IMR-90 (cell line): ENCODE measurements around the gene PDGFA. TPM values are rescaled to one million over a fixed set of nuclear protein-coding genes. Genes with fewer than 3 reads are reported as not detected.

ENCODE experiments used
- ATAC-seq: fragments of 200-7000 bp; cut with Tn5 transposase; 2 replicates; pipeline ENCODE4 v1.9.1; 2020; ENCODE audit warnings: low read depth, mild to moderate bottlenecking, moderate library complexity
- BruUV-seq: library from RNA; stranded (reverse); fragments of 400-500 nt; replicated peaks from 2 replicates; lab custom pipeline; 2021; lab: Mats Ljungman, UMichigan
- CTCF ChIA-PET: fragments of 300-600 bp; formaldehyde crosslinking; extraction: SDS; loops from one replicate; lab custom pipeline; 2021; ENCODE audit warnings: antibody characterized with exemption; lab: Yijun Ruan, JAX
- POLR2A ChIA-PET: fragments of 300-600 bp; sonication (Branson Sonifier 250); formaldehyde crosslinking; loops from one replicate; lab custom pipeline; 2022; ENCODE audit warnings: antibody characterized with exemption; ENCODE audit not compliant: unreplicated experiment; lab: Charles Lee
- DNase-seq: peaks from one replicate; pipeline ENCODE4 v3.0.0; 2013
- H2AFZ ChIP-seq: replicated peaks from 2 replicates; pipeline ENCODE3; 2013; ENCODE audit warnings: low read length, mild to moderate bottlenecking; ENCODE audit not compliant: poor library complexity
- H2AK5ac ChIP-seq: 2 replicates; pipeline ENCODE4 v1.6.1; 2013; ENCODE audit warnings: low read depth, low read length, inconsistent platforms
- H2AK9ac ChIP-seq: replicated peaks from 2 replicates; pipeline ENCODE3; 2013; ENCODE audit warnings: mild to moderate bottlenecking, low read depth, low read length, moderate library complexity; ENCODE audit not compliant: poor library complexity
- H2BK120ac ChIP-seq: 2 replicates; pipeline ENCODE4 v1.6.1; 2013; ENCODE audit warnings: low read depth, low read length, inconsistent platforms
- H2BK15ac ChIP-seq: 3 replicates; pipeline ENCODE4 v1.6.1; 2013; ENCODE audit warnings: low read depth, low read length, inconsistent platforms
- H2BK20ac ChIP-seq: 2 replicates; pipeline ENCODE4 v1.6.1; 2013; ENCODE audit warnings: low read depth, mild to moderate bottlenecking, inconsistent platforms, low read length, moderate library complexity
- H2BK5ac ChIP-seq: 2 replicates; pipeline ENCODE4 v1.6.1; 2013; ENCODE audit warnings: mild to moderate bottlenecking, low read depth, low read length, inconsistent platforms; ENCODE audit not compliant: poor library complexity, severe bottlenecking
- H3K14ac ChIP-seq: replicated peaks from 2 replicates; pipeline ENCODE4 v1.6.1; 2013; ENCODE audit warnings: low read depth, low read length, inconsistent platforms
- H3K18ac ChIP-seq: 2 replicates; pipeline ENCODE4 v1.6.1; 2013; ENCODE audit warnings: low read depth, low read length, control low read depth
- H3K23ac ChIP-seq: 2 replicates; pipeline ENCODE4 v1.6.1; 2013; ENCODE audit warnings: low read depth, low read length, inconsistent platforms
- H3K27ac ChIP-seq: 2 replicates; pipeline ENCODE4 v1.5.1; 2013; ENCODE audit warnings: mild to moderate bottlenecking, control low read depth, low read length; ENCODE audit not compliant: insufficient read depth
- H3K27me3 ChIP-seq: 2 replicates; pipeline ENCODE4 v1.6.1; 2013; ENCODE audit warnings: low read length; ENCODE audit not compliant: control insufficient read depth, insufficient read depth
- H3K36me3 ChIP-seq: 2 replicates; pipeline ENCODE4 v1.6.1; 2013; ENCODE audit warnings: low read length, mixed read lengths; ENCODE audit not compliant: control insufficient read depth, insufficient read depth
- H3K4ac ChIP-seq: 2 replicates; pipeline ENCODE4 v1.6.1; 2013; ENCODE audit warnings: low read depth, low read length, inconsistent platforms
- H3K4me1 ChIP-seq: 2 replicates; pipeline ENCODE4 v1.6.1; 2013; ENCODE audit warnings: low read length, mixed read lengths; ENCODE audit not compliant: control insufficient read depth, insufficient read depth
- H3K4me2 ChIP-seq: 2 replicates; pipeline ENCODE4 v1.6.1; 2013; ENCODE audit warnings: low read depth, mild to moderate bottlenecking, control low read depth, low read length, moderate library complexity
- H3K4me3 ChIP-seq: 2 replicates; pipeline ENCODE4 v1.5.1; 2013; ENCODE audit warnings: low read depth, mild to moderate bottlenecking, control low read depth, low read length, moderate library complexity; ENCODE audit not compliant: insufficient read depth
- H3K56ac ChIP-seq: 2 replicates; pipeline ENCODE4 v1.6.1; 2013; ENCODE audit warnings: low read length, inconsistent platforms; ENCODE audit not compliant: insufficient read depth; ENCODE audit errors: extremely low read depth
- H3K79me1 ChIP-seq, 2 experiments: 2 replicates each; pipeline ENCODE4 v1.6.1; 2013; ENCODE audit warnings: low read length in 2 of 2, inconsistent platforms in 1 of 2, low read depth in 1 of 2
- H3K9ac ChIP-seq: 2 replicates; pipeline ENCODE4 v1.6.1; 2013; ENCODE audit warnings: low read depth, low read length, control low read depth
- H3K9me1 ChIP-seq: 2 replicates; pipeline ENCODE4 v1.6.1; 2013; ENCODE audit warnings: low read length, inconsistent platforms; ENCODE audit not compliant: insufficient read depth
- H3K9me3 ChIP-seq: 2 replicates; pipeline ENCODE4 v1.6.1; 2013; ENCODE audit warnings: low read length; ENCODE audit not compliant: control insufficient read depth, insufficient read depth
- H4K20me1 ChIP-seq: 2 replicates; pipeline ENCODE4 v1.6.1; 2013; ENCODE audit warnings: low read length, inconsistent platforms; ENCODE audit not compliant: insufficient read depth
- H4K5ac ChIP-seq: 2 replicates; pipeline ENCODE4 v1.6.1; 2013; ENCODE audit warnings: mild to moderate bottlenecking, low read depth, low read length, control low read depth
- H4K8ac ChIP-seq, 2 experiments: 2 replicates each; pipeline ENCODE4 v1.6.1; 2013; ENCODE audit warnings: low read depth in 2 of 2, low read length in 2 of 2, control low read depth in 1 of 2, inconsistent platforms in 1 of 2
- H4K91ac ChIP-seq: 2 replicates; pipeline ENCODE4 v1.6.1; 2013; ENCODE audit warnings: low read depth, low read length, inconsistent platforms; ENCODE audit not compliant: insufficient read depth
- BHLHE40 ChIP-seq: fragments of 150-350 bp; IDR thresholded peaks from 2 replicates; pipeline ENCODE4 v1.6.1; 2016; ENCODE audit warnings: mild to moderate bottlenecking, low read depth, low read length
- MAFK ChIP-seq: IDR thresholded peaks from 2 replicates; pipeline ENCODE4 v1.6.1; 2012; ENCODE audit warnings: low read depth, low read length, improper control_type of control experiment
- MAZ ChIP-seq: IDR thresholded peaks from 2 replicates; pipeline ENCODE4 v1.6.1; 2012; ENCODE audit warnings: low read depth, mild to moderate bottlenecking, low read length, improper control_type of control experiment, moderate library complexity, borderline replicate concordance
- NFE2L2 ChIP-seq: fragments of 150-350 bp; IDR thresholded peaks from 2 replicates; pipeline ENCODE4 v1.6.1; 2016; ENCODE audit warnings: low read depth, mild to moderate bottlenecking, low read length
- RAD21 ChIP-seq: IDR thresholded peaks from 2 replicates; pipeline ENCODE4 v1.6.1; 2012; ENCODE audit warnings: low read length, improper control_type of control experiment
- RCOR1 ChIP-seq: IDR thresholded peaks from 2 replicates; pipeline ENCODE4 v1.6.1; 2012; ENCODE audit warnings: mild to moderate bottlenecking, low read length, improper control_type of control experiment; ENCODE audit not compliant: insufficient replicate concordance
- RFX5 ChIP-seq: IDR thresholded peaks from 2 replicates; pipeline ENCODE4 v1.8.0; 2012; ENCODE audit warnings: low read depth, mild to moderate bottlenecking, low read length, moderate library complexity
- SMC3 ChIP-seq: fragments of 150-350 bp; IDR thresholded peaks from 2 replicates; pipeline ENCODE4 v1.6.1; 2016; ENCODE audit warnings: low read depth, mild to moderate bottlenecking, antibody characterized with exemption, low read length, moderate library complexity
- WGBS, 2 experiments: methylation state at CpG; one replicate each; pipeline versions ENCODE4 v1.1.5 to v1.1.7; 2013; ENCODE audit warnings: missing lambda C conversion rate in 2 of 2; ENCODE audit not compliant: insufficient read length in 1 of 2; ENCODE audit errors: extremely low coverage in 2 of 2; 5-methylcytosine and 5-hydroxymethylcytosine counted together
- dilution Hi-C: fragments of 300-500 bp; cut with HindIII; formaldehyde crosslinking; loops from one replicate; pipeline ENCODE4 v1.14.3; 2018; ENCODE audit warnings: low sequenced_read_pairs; ENCODE audit not compliant: unreplicated experiment
- in situ Hi-C: fragments of 300-500 bp; cut with MboI; formaldehyde crosslinking; loops from 3 replicates; pipeline ENCODE4 v1.14.3; 2019; ENCODE audit warnings: low sequenced_read_pairs, inconsistent platforms, mixed read lengths
- intact Hi-C: fragments of 100-400 bp; cut with micrococcal nuclease; formaldehyde crosslinking; loops from 2 replicates; pipeline ENCODE4 v1.10.0; 2022
- polyA plus RNA-seq, 3 experiments: library from polyadenylated mRNA; depleted of rRNA; stranded (reverse); fragments of >200 nt; gene quantifications; 2 replicates each; pipeline ENCODE4 v1.2.3, GENCODE V29; 2012; ENCODE audit warnings: low replicate concordance in 1 of 3
- total RNA-seq: library from RNA; depleted of rRNA; stranded (reverse); fragments of >200 nt; gene quantifications from 2 replicates; pipeline ENCODE4 v1.2.3, GENCODE V29; 2012

The PDGFA gene
- total and polyA plus RNA-seq, 2 of the 4 experiments (the other 2 are of a cell fraction): 3.3 to 3.8 TPM

DNA sequence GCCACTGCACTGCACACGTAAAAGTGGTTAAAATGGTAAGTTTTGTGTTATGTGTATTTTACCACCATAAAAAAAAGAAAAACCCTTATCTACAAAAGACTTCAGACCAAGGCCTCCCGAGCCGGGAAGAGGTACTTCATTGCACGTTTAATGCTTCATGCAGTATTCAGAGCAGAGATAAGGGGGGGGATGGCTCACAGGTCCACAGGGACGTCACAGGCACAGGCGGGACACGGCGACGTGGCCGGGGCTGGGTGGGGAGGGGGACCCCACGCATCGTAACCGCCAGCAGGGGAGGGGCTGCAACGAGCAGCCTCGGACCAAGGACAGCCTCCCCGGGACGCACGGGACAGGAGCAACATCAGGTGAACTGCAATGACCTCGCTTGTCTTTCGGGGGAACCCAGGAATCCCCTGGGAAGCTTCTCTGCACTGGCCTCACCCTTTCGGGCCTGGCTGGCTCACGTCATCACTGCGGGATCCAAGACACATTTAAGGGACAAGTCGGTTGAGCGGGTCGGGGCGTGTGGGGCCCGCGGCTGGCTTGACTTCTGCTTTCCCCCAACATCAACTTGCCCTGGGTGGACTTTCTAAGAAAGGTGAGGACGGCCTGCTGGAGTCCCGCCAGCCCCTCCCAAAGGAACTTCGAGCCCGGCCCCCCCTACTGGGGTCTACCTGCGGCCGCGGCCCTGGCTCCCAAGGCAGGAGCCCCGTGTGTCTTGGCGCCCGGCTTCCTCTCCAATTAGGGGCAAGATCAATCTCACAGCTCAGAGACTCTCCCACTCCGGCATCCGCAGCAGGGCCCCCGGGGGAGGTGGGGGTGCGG is 29.6 kb upstream of the PDGFA start:
- no peak overlapping the region for H3K4me3 ChIP-seq

More for the DNA sequence above, 29.6 kb upstream of the PDGFA start:
- H3K27me3 ChIP-seq: no peaks in the 10 kb centered on the region; the same call in 1 of the 2 replicates
- no peak overlapping the region for H4K8ac ChIP-seq
- no peak overlapping the region for H3K27ac ChIP-seq
- H3K36me3 ChIP-seq: no peaks in the 10 kb centered on the region
- DNase-seq (no peak), ATAC-seq (no peak)
- H3K9me3 ChIP-seq: no peaks in the 10 kb centered on the region
- H2BK20ac ChIP-seq: no peak overlapping the region
- no peak overlapping the region for H3K23ac ChIP-seq
- H2BK120ac ChIP-seq: no peak overlapping the region
- H4K91ac ChIP-seq: no peak overlapping the region
- BruUV-seq: no TSS peak
- no peak overlapping the region for H2AK5ac ChIP-seq
- no peak overlapping the region for H2AFZ ChIP-seq
- no peaks in the 10 kb centered on the region for H3K79me1 ChIP-seq
- H3K14ac ChIP-seq: no peak overlapping the region
- intact Hi-C loops (no loop called here), dilution Hi-C loops (no loop called here), in situ Hi-C loops (no loop called here)
- no peak overlapping the region for H3K4ac ChIP-seq
- peaks cover 3% of the 10 kb centered on the region; the same call in 1 of the 2 replicates for H3K4me1 ChIP-seq
- H3K9me1 ChIP-seq: no peaks in the 10 kb centered on the region
- H3K56ac ChIP-seq: no peak overlapping the region; the same call in 1 of the 2 replicates
- no peaks in the 10 kb centered on the region for H4K20me1 ChIP-seq
- no peak overlapping the region for H2BK15ac ChIP-seq
- no peak overlapping the region for H3K4me2 ChIP-seq
- H2AK9ac ChIP-seq: peak overlapping the region; percentile 19
- POLR2A ChIA-PET: no interaction called here
- TF ChIP-seq MAZ (no peak), RFX5 (no peak), NFE2L2 (no peak), RCOR1 (no peak), RAD21 (no peak), BHLHE40 (no peak), SMC3 (no peak), MAFK (no peak)
- no peak overlapping the region for H3K18ac ChIP-seq
- H4K5ac ChIP-seq: no peak overlapping the region
- CTCF ChIA-PET: no interaction called here
- H3K9ac ChIP-seq: no peak overlapping the region
- H2BK5ac ChIP-seq: no peak overlapping the region
- 96% methylated on average over 12 of the region's 43 CpGs; no CpG with 5 or more reads in 1 of the 2 experiments for WGBS, 2 experiments
